Spleen (tissue), 7 donors: ENCODE measurements around the gene CCDC184.

Experiments used
- CTCF ChIP-seq, 11 experiments: fragments of 200-600 bp in 7 of 11; fragments of 450-650 bp in 4 of 11; sonication (generic) in 4 of 11; IDR thresholded peaks in 8 of 11; conservative IDR thresholded peaks in 3 of 11; 1 replicate in 7 of 11; 2 replicates in 4 of 11; pipeline versions ENCODE4 v1.4.0 to v1.8.0; 2016 to 2021; ENCODE audit warnings: antibody characterized with exemption in 11 of 11, inconsistent platforms in 4 of 11, mild to moderate bottlenecking in 1 of 11
- POLR2A ChIP-seq, 3 donors: fragments of 450-650 bp; IDR thresholded peaks; one replicate each; pipeline ENCODE4 v1.5.1; 2017; ENCODE audit warnings: antibody characterized with exemption in 3 of 3, mild to moderate bottlenecking in 1 of 3
- POLR2AphosphoS5 ChIP-seq, 3 donors: sonication (generic); formaldehyde crosslinking; IDR thresholded peaks; one replicate each; pipeline ENCODE4 v1.5.1; 2017; ENCODE audit warnings: antibody characterized with exemption in 3 of 3
- donor health status: DM: no; HTN: no; CAD: no; lungs with moderate emphysema.
- donor health status: DM: no; HTN: no; CAD: no.
- donor health status: DM: no; HTN: no; CAD: no.

GRCh38 chr12:48185181-48185919, 1.9 kb downstream of the CCDC184 start:
- TF ChIP-seq CTCF (IDR thresholded peaks at IDR 0.05 in 8 of 11, conservative IDR thresholded peaks at IDR 0.05 in 3 of 11) (no peak), POLR2AphosphoS5 (IDR thresholded peaks at IDR 0.05) (no peak), POLR2A (IDR thresholded peaks at IDR 0.05) (no peak)
